Aorta (tissue), 5 donors: ENCODE measurements around the gene SMYD3. TPM values are rescaled to one million over a fixed set of nuclear protein-coding genes. Genes with fewer than 3 reads are reported as not detected.
"Not testable (repeated sequence)": the region's sequence is repeated elsewhere in the genome, so short reads cannot be mapped to it uniquely, and the experiment has no call there.

ENCODE experiments used
- ATAC-seq: fragments of 200-7000 bp; cut with Tn5 transposase; one replicate; pipeline ENCODE4 v1.9.1; 2022; ENCODE audit warnings: moderate library complexity; ENCODE audit not compliant: low FRiP score
- DNase-seq, 2 donors: peaks; one replicate each; pipeline ENCODE4 v3.0.0-alpha.2; 2020
- H3K27ac ChIP-seq, 2 donors: one replicate each; pipeline ENCODE4 v1.5.1; 2013; ENCODE audit warnings: low read length in 2 of 2, mild to moderate bottlenecking in 2 of 2, moderate library complexity in 2 of 2, control low read depth in 1 of 2, inconsistent platforms in 1 of 2, low read depth in 1 of 2
- H3K27me3 ChIP-seq, 2 donors: one replicate each; pipeline ENCODE4 v1.6.1; 2013; ENCODE audit warnings: control low read depth in 1 of 2, low read length in 1 of 2, mild to moderate bottlenecking in 1 of 2, moderate library complexity in 1 of 2; ENCODE audit not compliant: insufficient read depth in 2 of 2, control insufficient read depth in 1 of 2
- H3K36me3 ChIP-seq, 2 donors: one replicate each; pipeline ENCODE4 v1.6.1; 2013; ENCODE audit warnings: control low read depth in 1 of 2, low read length in 1 of 2, mild to moderate bottlenecking in 1 of 2; ENCODE audit not compliant: insufficient read depth in 2 of 2, control insufficient read depth in 1 of 2
- H3K4me1 ChIP-seq, 2 donors: one replicate each; pipeline ENCODE4 v1.6.1; 2013; ENCODE audit warnings: low read length in 2 of 2, control low read depth in 1 of 2, mild to moderate bottlenecking in 1 of 2, moderate library complexity in 1 of 2; ENCODE audit not compliant: insufficient read depth in 2 of 2, control insufficient read depth in 1 of 2
- H3K4me3 ChIP-seq, 2 donors: one replicate each; pipeline ENCODE4 v1.5.1; 2013; ENCODE audit warnings: low read length in 2 of 2, control low read depth in 1 of 2, mild to moderate bottlenecking in 1 of 2
- H3K9me3 ChIP-seq: one replicate; pipeline ENCODE4 v1.6.1; 2013; ENCODE audit warnings: mild to moderate bottlenecking, low read length; ENCODE audit not compliant: control insufficient read depth
- WGBS, 2 donors: extraction: QIAGEN DNeasy Blood & Tissue Kit; methylation state at CpG; one replicate each; pipeline ENCODE4 v1.1.7; 2013; 5-methylcytosine and 5-hydroxymethylcytosine counted together
- intact Hi-C, 2 donors: fragments of 100-400 bp; cut with DNase I; formaldehyde crosslinking; loops; one replicate each; pipeline versions ENCODE4 v1.14.2 to v1.15.0; 2022
- polyA plus RNA-seq, 2 donors: library from polyadenylated mRNA; stranded (reverse); fragments of 200-250 nt; gene quantifications; one replicate each; pipeline ENCODE4 v1.2.3, GENCODE V29; 2013
- total RNA-seq, 2 donors: library from RNA; stranded (reverse); fragmentation: NEBNext Ultra II Directional; extraction: Animal tissue kit (Norgen Biotek cat#: 25700); gene quantifications; one replicate each; pipeline ENCODE4 v1.2.1, GENCODE V29; 2021
- donor health status: healthy with polysubstance abuse.
- donor health status: Bipolar disorder and iron deficiency.
- donor health status: DM: no; HTN: no; CAD: no.
- donor health status: DM: no; HTN: no; CAD: no.
- donor health status: DM: yes; HTN: yes; CAD: no.

The SMYD3 gene
- total and polyA plus RNA-seq, 4 donors = 6.0 to 29.1 (median 11.1) TPM

DNA sequence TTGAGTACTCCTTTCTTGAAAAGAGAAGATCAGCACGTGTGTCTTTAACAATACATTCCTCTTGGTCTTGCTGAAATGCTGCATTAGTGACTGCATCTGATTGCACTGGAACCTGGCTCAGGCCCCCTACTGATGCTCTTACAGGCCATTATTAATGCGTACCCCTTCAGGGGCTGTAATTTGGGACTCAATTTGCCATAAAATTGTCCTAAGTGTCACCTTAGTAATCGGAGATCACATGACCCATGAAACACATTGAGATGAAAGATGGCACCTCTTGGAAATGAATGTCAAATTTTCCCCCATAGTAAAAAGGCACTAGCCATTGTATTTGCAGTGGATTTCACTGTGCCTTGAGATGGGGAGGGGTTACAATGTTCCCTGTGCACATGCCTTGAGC, 789.0 kb downstream of the SMYD3 start:
- no peak for DNase-seq
- no peak for ATAC-seq
- no peaks in the 10 kb centered on the region for H3K27me3 ChIP-seq
- no peaks in the 10 kb centered on the region for H3K36me3 ChIP-seq
- no peak overlapping the region for H3K4me3 ChIP-seq
- H3K4me1 ChIP-seq = no peaks in the 10 kb centered on the region
- intact Hi-C loops = no loop called here
- no peak overlapping the region for H3K27ac ChIP-seq
- H3K9me3 ChIP-seq = no peaks in the 10 kb centered on the region
- 79 to 80% methylated on average over 3 of the region's 3 CpGs for WGBS, 2 donors

GRCh38 chr1:245717611-245718010, 789.5 kb downstream of the SMYD3 start:
- Histone ChIP-seq H3K4me3 (no peak overlapping the region), H3K27me3 (no peaks in the 10 kb centered on the region), H3K27ac (no peak overlapping the region), H3K36me3 (no peaks in the 10 kb centered on the region), H3K9me3 (no peaks in the 10 kb centered on the region), H3K4me1 (no peaks in the 10 kb centered on the region)
- no peak for ATAC-seq
- intact Hi-C loops = no loop called here
- no peak for DNase-seq
- WGBS, 2 donors = 87% methylated on average over 3 of the region's 3 CpGs

GRCh38 chr1:245716561-245716960, 790.5 kb downstream of the SMYD3 start:
- no peaks in the 10 kb centered on the region for H3K36me3 ChIP-seq
- H3K4me3 ChIP-seq = no peak overlapping the region
- WGBS, 2 donors = 90 to 91% methylated on average over 3 of the region's 3 CpGs
- intact Hi-C loops = no loop called here
- H3K27me3 ChIP-seq = no peaks in the 10 kb centered on the region
- ATAC-seq (no peak), DNase-seq (no peak)
- H3K9me3 ChIP-seq = no peaks in the 10 kb centered on the region
- no peak overlapping the region for H3K27ac ChIP-seq
- H3K4me1 ChIP-seq = no peaks in the 10 kb centered on the region

- Histone ChIP-seq H3K36me3 (no peaks in the 10 kb centered on the region), H3K4me1 (no peaks in the 10 kb centered on the region), H3K27ac (no peak overlapping the region), H3K9me3 (no peaks in the 10 kb centered on the region), H3K27me3 (no peaks in the 10 kb centered on the region), H3K4me3 (no peak overlapping the region)
- ATAC-seq (no peak), DNase-seq (no peak)
- intact Hi-C loops = no loop called here
- 81 to 88% methylated on average over 1 of the region's 1 CpG for WGBS, 2 donors
Measured at GRCh38 chr1:245715970-245716369, 791.1 kb downstream of the SMYD3 start.

DNA sequence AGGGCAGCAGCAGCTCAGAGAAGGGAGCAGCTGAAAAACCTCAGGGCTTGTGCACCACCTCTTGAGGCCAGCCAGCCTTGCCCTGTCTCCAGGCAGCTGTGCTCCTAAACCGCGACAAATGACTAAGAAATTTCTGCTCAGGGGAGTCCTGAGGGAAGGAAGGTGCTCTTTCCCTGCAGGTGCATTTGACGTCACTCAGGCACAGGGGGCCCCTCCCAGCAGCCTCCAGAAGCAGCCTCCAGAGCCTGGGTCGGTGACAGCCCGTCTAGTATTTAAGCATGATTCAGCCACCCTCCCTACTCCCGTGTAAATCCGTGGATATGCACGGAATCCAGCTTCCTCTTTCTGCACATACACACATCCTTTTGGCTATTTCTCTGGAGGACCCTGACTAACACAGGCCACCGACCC, 791.8 kb downstream of the SMYD3 start:
- H3K9me3 ChIP-seq = no peaks in the 10 kb centered on the region
- ATAC-seq = no peak
- WGBS, 2 donors = 54 to 56% methylated on average over 9 of the region's 9 CpGs
- H3K4me1 ChIP-seq = no peaks in the 10 kb centered on the region
- H3K36me3 ChIP-seq = no peaks in the 10 kb centered on the region
- H3K4me3 ChIP-seq = no peak overlapping the region
- intact Hi-C loops = no loop called here
- no peaks in the 10 kb centered on the region for H3K27me3 ChIP-seq
- no peak overlapping the region for H3K27ac ChIP-seq
- no peak for DNase-seq

DNA sequence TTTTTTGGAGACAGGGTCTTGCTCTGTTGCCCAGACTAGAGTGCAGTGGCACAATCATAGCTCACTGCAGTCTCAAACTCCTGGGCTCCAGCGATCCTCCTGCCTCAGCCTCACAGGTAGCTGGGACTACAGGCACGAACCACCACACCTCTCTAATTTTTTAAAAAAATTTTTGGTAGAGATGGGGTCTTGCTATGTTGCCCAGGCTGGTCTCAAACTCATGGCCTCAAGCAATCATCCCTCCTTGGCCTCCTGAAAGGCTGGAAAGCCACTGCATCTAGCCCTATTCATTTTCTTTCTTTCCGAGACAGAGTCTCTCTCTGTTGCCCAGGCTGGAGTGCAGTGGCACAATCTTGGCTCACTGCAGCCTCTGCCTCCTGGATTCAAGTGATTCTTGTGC, 793.1 kb downstream of the SMYD3 start:
- H3K9me3 ChIP-seq, H3K4me1 ChIP-seq, H3K27ac ChIP-seq, ATAC-seq, H3K4me3 ChIP-seq, H3K36me3 ChIP-seq, H3K27me3 ChIP-seq, intact Hi-C loops, DNase-seq: not testable (repeated sequence)
- WGBS, 2 donors = 92 to 95% methylated on average over 3 of the region's 3 CpGs

GRCh38 chr1:245710961-245711903, 795.8 kb downstream of the SMYD3 start:
- 78 to 84% methylated on average over 30 of the region's 30 CpGs for WGBS, 2 donors
- no peaks in the 10 kb centered on the region for H3K36me3 ChIP-seq
- H3K27ac ChIP-seq = no peak overlapping the region
- no peak overlapping the region for H3K4me3 ChIP-seq
- no peaks in the 10 kb centered on the region for H3K27me3 ChIP-seq
- H3K9me3 ChIP-seq = peaks cover 1% of the 10 kb centered on the region
- ATAC-seq = no peak
- H3K4me1 ChIP-seq = no peaks in the 10 kb centered on the region
- no peak for DNase-seq
- intact Hi-C loops = no loop called here

DNA sequence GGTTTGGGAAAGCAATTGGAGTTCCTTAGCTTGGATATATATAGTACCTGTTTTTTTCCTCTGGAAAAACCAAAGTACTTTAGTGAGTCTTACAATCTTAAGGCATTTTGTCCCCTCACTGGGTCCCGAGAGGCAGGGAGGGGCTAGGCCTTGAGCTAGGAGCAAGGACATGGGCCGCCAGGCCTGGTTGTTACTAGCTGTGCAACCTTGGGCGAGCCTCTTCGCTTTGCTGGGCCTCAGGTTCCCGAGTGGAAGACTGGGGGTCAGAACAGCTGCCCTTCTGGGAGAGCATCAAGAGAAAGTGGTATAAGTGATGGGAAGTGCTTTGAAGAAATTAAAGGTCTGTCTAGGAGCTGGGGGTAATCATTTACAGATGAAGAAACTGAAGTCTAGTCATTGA, 799.1 kb downstream of the SMYD3 start:
- intact Hi-C loops = no loop called here
- no peak for ATAC-seq
- no peak for DNase-seq

DNA sequence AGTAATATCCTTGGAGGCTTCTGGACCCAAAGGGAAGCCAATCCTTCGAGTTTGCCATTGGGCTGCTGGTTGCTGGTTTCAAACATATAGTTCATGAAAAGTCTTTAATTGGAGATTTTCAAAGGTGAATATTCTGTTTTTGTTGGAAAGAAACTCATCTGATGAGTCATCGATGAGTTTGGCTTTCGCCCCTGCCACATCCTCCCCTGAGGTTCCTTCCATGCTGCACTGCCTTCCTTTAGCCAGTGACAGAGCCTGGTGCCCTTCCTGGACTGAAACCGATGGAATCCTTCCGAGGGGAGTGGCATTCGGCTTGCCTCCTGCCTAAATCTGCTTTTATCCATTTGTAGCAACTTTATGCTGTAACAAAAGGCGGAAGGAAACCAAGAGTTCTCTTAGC, 802.3 kb downstream of the SMYD3 start:
- no peaks in the 10 kb centered on the region for H3K36me3 ChIP-seq
- H3K27me3 ChIP-seq = no peaks in the 10 kb centered on the region
- ATAC-seq (no peak), DNase-seq (no peak)
- 90 to 92% methylated on average over 7 of the region's 7 CpGs for WGBS, 2 donors
- intact Hi-C loops = no loop called here
- H3K4me1 ChIP-seq = no peaks in the 10 kb centered on the region
- peaks cover 1% of the 10 kb centered on the region for H3K9me3 ChIP-seq
- H3K4me3 ChIP-seq = no peak overlapping the region
- H3K27ac ChIP-seq = no peak overlapping the region

More for the DNA sequence above, 799.1 kb downstream of the SMYD3 start:
- no peaks in the 10 kb centered on the region for H3K36me3 ChIP-seq
- H3K27me3 ChIP-seq = no peaks in the 10 kb centered on the region
- no peak overlapping the region for H3K27ac ChIP-seq
- WGBS, 2 donors = 93 to 94% methylated on average over 5 of the region's 5 CpGs
- peaks cover 1% of the 10 kb centered on the region for H3K9me3 ChIP-seq
- H3K4me3 ChIP-seq = no peak overlapping the region
- no peaks in the 10 kb centered on the region for H3K4me1 ChIP-seq
